Neural cell (in vitro differentiated cells): Measurements from ENCODE around the gene TEX14. TPM values are rescaled to one million over a fixed set of nuclear protein-coding genes. Genes with fewer than 3 reads are reported as not detected.
A peak's percentile ranks its signal among the peaks of the same experiment; 100 is the strongest.

Experiments
- H2AFZ ChIP-seq: fragments of 200-600, 300-800 bp; sonication (generic), shearing (Covaris generic); 2 replicates; pipeline ENCODE4 v1.6.0; 2014; ENCODE audit warnings: low read depth, mild to moderate bottlenecking, antibody characterized with exemption, low read length, moderate library complexity
- H3F3A ChIP-seq: fragments of 200-600 bp; shearing (Covaris generic); 2 replicates; pipeline ENCODE4 v1.6.1; 2016; ENCODE audit warnings: mild to moderate bottlenecking, moderate library complexity, mixed read lengths, antibody characterized with exemption, low read length; ENCODE audit not compliant: insufficient read depth, poor library complexity, severe bottlenecking
- H3K27ac ChIP-seq: fragments of 200-600, 300-800 bp; sonication (generic), shearing (Covaris generic); 2 replicates; pipeline ENCODE4 v1.5.1; 2014; ENCODE audit warnings: mild to moderate bottlenecking, low read length, moderate library complexity
- H3K27me3 ChIP-seq: fragments of 300-800, 200-600 bp; sonication (generic), shearing (Covaris generic); 2 replicates; pipeline ENCODE4 v1.6.0; 2014; ENCODE audit warnings: mild to moderate bottlenecking, low read depth, low read length, moderate library complexity; ENCODE audit not compliant: insufficient read depth
- H3K36me3 ChIP-seq: fragments of 300-800, 200-600 bp; sonication (generic), shearing (Covaris generic); 2 replicates; pipeline ENCODE4 v1.5.1; 2014; ENCODE audit warnings: mild to moderate bottlenecking, antibody characterized with exemption, low read length, moderate library complexity; ENCODE audit not compliant: insufficient read depth
- H3K4me2 ChIP-seq: fragments of 300-800, 200-600 bp; sonication (generic), shearing (Covaris generic); 2 replicates; pipeline ENCODE4 v1.6.0; 2014; ENCODE audit warnings: mild to moderate bottlenecking, low read length
- H3K4me3 ChIP-seq: fragments of 300-800, 200-600 bp; sonication (generic), shearing (Covaris generic); 2 replicates; pipeline ENCODE4 v1.5.1; 2014; ENCODE audit warnings: mild to moderate bottlenecking, low read length, moderate library complexity
- H3K79me2 ChIP-seq: fragments of 200-600 bp; shearing (Covaris generic); replicated peaks from 2 replicates; pipeline ENCODE4 v1.6.0; 2014; ENCODE audit warnings: mild to moderate bottlenecking, low read length, moderate library complexity; ENCODE audit not compliant: insufficient read depth
- H3K9ac ChIP-seq: fragments of 300-800, 200-600 bp; sonication (generic), shearing (Covaris generic); 2 replicates; pipeline ENCODE4 v1.6.1; 2016; ENCODE audit warnings: mild to moderate bottlenecking, low read length, mixed read lengths
- H3K9me2 ChIP-seq: fragments of 200-600 bp; shearing (Covaris generic); 2 replicates; pipeline ENCODE4 v1.6.1; 2016; ENCODE audit warnings: mild to moderate bottlenecking, low read length, mixed read lengths; ENCODE audit not compliant: insufficient read depth
- H3K9me3 ChIP-seq: fragments of 200-600, 300-800 bp; sonication (generic), shearing (Covaris generic); 2 replicates; pipeline ENCODE4 v1.6.1; 2016; ENCODE audit warnings: mild to moderate bottlenecking, mixed run types, low read length, moderate library complexity, mixed read lengths
- H4K20me1 ChIP-seq: fragments of 200-600 bp; shearing (Covaris generic); 2 replicates; pipeline ENCODE4 v1.6.1; 2016; ENCODE audit warnings: mild to moderate bottlenecking, mixed run types; ENCODE audit not compliant: insufficient read depth
- CTCF ChIP-seq: fragments of 450-650 bp; IDR thresholded peaks from 2 replicates; pipeline ENCODE4 v1.5.1; 2014; ENCODE audit warnings: antibody characterized with exemption, mild to moderate bottlenecking, moderate library complexity; ENCODE audit not compliant: poor library complexity, severe bottlenecking
- EP300 ChIP-seq: fragments of 450-650 bp; conservative IDR thresholded peaks from 2 replicates; pipeline ENCODE4 v1.6.1; 2014; ENCODE audit warnings: antibody characterized with exemption, mild to moderate bottlenecking, moderate library complexity; ENCODE audit not compliant: poor library complexity, severe bottlenecking
- EZH2 ChIP-seq: fragments of 200-600, 300-800 bp; shearing (Covaris generic), sonication (generic); IDR thresholded peaks from 2 replicates; pipeline ENCODE4 v1.6.1; 2014; ENCODE audit warnings: antibody characterized with exemption, low read length, borderline replicate concordance, mild to moderate bottlenecking; ENCODE audit not compliant: insufficient read depth, poor library complexity, severe bottlenecking
- MXI1 ChIP-seq: fragments of 450-650 bp; conservative IDR thresholded peaks from 2 replicates; pipeline ENCODE4 v1.6.1; 2014; ENCODE audit warnings: antibody characterized with exemption, mild to moderate bottlenecking; ENCODE audit not compliant: poor library complexity, severe bottlenecking
- POLR2AphosphoS5 ChIP-seq: IDR thresholded peaks from 2 replicates; pipeline ENCODE4 v1.6.1; 2012
- RAD21 ChIP-seq: fragments of 450-650 bp; conservative IDR thresholded peaks from 2 replicates; pipeline ENCODE4 v1.6.1; 2014; ENCODE audit warnings: antibody characterized with exemption, mild to moderate bottlenecking, moderate library complexity
- REST ChIP-seq: IDR thresholded peaks from 2 replicates; pipeline ENCODE4 v1.6.1; 2012; ENCODE audit warnings: borderline replicate concordance
- SMC3 ChIP-seq: fragments of 450-650 bp; conservative IDR thresholded peaks from 2 replicates; pipeline ENCODE4 v1.6.1; 2014; ENCODE audit warnings: antibody characterized with exemption, mild to moderate bottlenecking, moderate library complexity; ENCODE audit not compliant: poor library complexity
- TAF1 ChIP-seq: IDR thresholded peaks from 2 replicates; pipeline ENCODE4 v1.6.1; 2012; ENCODE audit warnings: low read depth
- polyA plus RNA-seq: library from polyadenylated mRNA; depleted of rRNA; stranded (reverse); fragments of >200 nt; gene quantifications from 2 replicates; pipeline ENCODE4 v1.2.3, GENCODE V29; 2014

TEX14 gene
- polyA plus RNA-seq, 1 donor from 2014 or later: 1.4 TPM

- H4K20me1 ChIP-seq: no peaks in the 10 kb centered on the region
- TF ChIP-seq TAF1: no peak
- no peak for TF ChIP-seq CTCF
- no peak for TF ChIP-seq MXI1
- TF ChIP-seq SMC3: no peak
- no peak for TF ChIP-seq POLR2AphosphoS5
- no peak for TF ChIP-seq EZH2
- TF ChIP-seq RAD21: no peak
- no peak for TF ChIP-seq EP300
- TF ChIP-seq REST: no peak
- H3K4me3 ChIP-seq: peak overlapping the region; percentile 68
- no peak overlapping the region for H2AFZ ChIP-seq
- no peaks in the 10 kb centered on the region for H3K9me2 ChIP-seq
- peak overlapping the region; percentile 62 for H3K4me2 ChIP-seq
- no peaks in the 10 kb centered on the region for H3K79me2 ChIP-seq
- peaks cover 16% of the 10 kb centered on the region for H3K27me3 ChIP-seq
- no peaks in the 10 kb centered on the region for H3F3A ChIP-seq
- peak overlapping the region; percentile 57 for H3K9ac ChIP-seq
- H3K9me3 ChIP-seq: no peaks in the 10 kb centered on the region
- H3K36me3 ChIP-seq: no peaks in the 10 kb centered on the region
- no peak overlapping the region for H3K27ac ChIP-seq
These were observed 160.7 kb downstream of the TEX14 start for GRCh38 chr17:58531122-58531521.

- Histone ChIP-seq H3K79me2 (no peaks in the 10 kb centered on the region), H3K36me3 (no peaks in the 10 kb centered on the region), H3K27me3 (peaks cover 16% of the 10 kb centered on the region), H3K4me2 (no peak overlapping the region), H3F3A (no peaks in the 10 kb centered on the region), H3K4me3 (no peak overlapping the region), H2AFZ (no peak overlapping the region), H3K27ac (no peak overlapping the region), H3K9ac (no peak overlapping the region), H4K20me1 (no peaks in the 10 kb centered on the region), H3K9me2 (no peaks in the 10 kb centered on the region), H3K9me3 (no peaks in the 10 kb centered on the region)
- TF ChIP-seq EP300: no peak
These were observed 161.2 kb downstream of the TEX14 start for GRCh38 chr17:58530655-58531054.

- Histone ChIP-seq H3K9me3 (no peaks in the 10 kb centered on the region), H3K79me2 (no peaks in the 10 kb centered on the region), H2AFZ (no peak overlapping the region), H3K9me2 (no peaks in the 10 kb centered on the region), H3K27me3 (peaks cover 16% of the 10 kb centered on the region), H4K20me1 (no peaks in the 10 kb centered on the region), H3K9ac (no peak overlapping the region), H3F3A (no peaks in the 10 kb centered on the region), H3K36me3 (no peaks in the 10 kb centered on the region), H3K4me3 (no peak overlapping the region), H3K27ac (no peak overlapping the region), H3K4me2 (no peak overlapping the region)
- TF ChIP-seq RAD21 (no peak), SMC3 (no peak), EP300 (no peak), POLR2AphosphoS5 (no peak), TAF1 (no peak), REST (no peak), MXI1 (no peak), EZH2 (no peak), CTCF (no peak)
These were observed 162.6 kb downstream of the TEX14 start for GRCh38 chr17:58529275-58529674.
